Parathyroid adenoma (tissue), 2 donors: ENCODE data around the gene TRABD2B.

ENCODE experiments used
- H2AFZ ChIP-seq: fragments of 300-600 bp; sonication (generic); one replicate; pipeline ENCODE4 v1.7.0; 2017; ENCODE audit warnings: antibody characterized with exemption, mild to moderate bottlenecking
- H3K27ac ChIP-seq: fragments of 300-600 bp; sonication (generic); one replicate; pipeline ENCODE4 v1.7.0; 2017
- H3K27me3 ChIP-seq: fragments of 300-600 bp; sonication (generic); one replicate; pipeline ENCODE4 v1.7.0; 2017; ENCODE audit warnings: low read length; ENCODE audit not compliant: control insufficient read depth, insufficient read depth
- H3K36me3 ChIP-seq: fragments of 300-600 bp; sonication (generic); one replicate; pipeline ENCODE4 v1.7.0; 2017; ENCODE audit warnings: low read length; ENCODE audit not compliant: control insufficient read depth, insufficient read depth
- H3K4me1 ChIP-seq: fragments of 300-600 bp; sonication (generic); one replicate; pipeline ENCODE4 v1.7.0; 2017; ENCODE audit warnings: control low read depth
- H3K4me2 ChIP-seq: fragments of 300-600 bp; sonication (generic); one replicate; pipeline ENCODE4 v1.7.0; 2017; ENCODE audit warnings: low read length
- H3K4me3 ChIP-seq: fragments of 300-600 bp; sonication (generic); one replicate; pipeline ENCODE4 v1.7.0; 2017; ENCODE audit warnings: low read depth, low read length
- H3K79me2 ChIP-seq: fragments of 300-600 bp; sonication (generic); one replicate; pipeline ENCODE4 v1.7.0; 2017; ENCODE audit warnings: control low read depth
- H3K9ac ChIP-seq: fragments of 300-600 bp; sonication (generic); one replicate; pipeline ENCODE4 v1.7.0; 2017; ENCODE audit warnings: mild to moderate bottlenecking
- H3K9me3 ChIP-seq: fragments of 300-600 bp; sonication (generic); one replicate; pipeline ENCODE4 v1.7.0; 2017; ENCODE audit warnings: low read length; ENCODE audit not compliant: control insufficient read depth
- TF ChIP-seq, protein P1 (sequence below): fragments of 300-600 bp; sonication (generic); IDR thresholded peaks from one replicate; pipeline ENCODE4 v1.7.0; 2017; ENCODE audit warnings: antibody characterized with exemption, mild to moderate bottlenecking
- donor health status: primary hyperparathyroidism.

TRABD2B gene

DNA sequence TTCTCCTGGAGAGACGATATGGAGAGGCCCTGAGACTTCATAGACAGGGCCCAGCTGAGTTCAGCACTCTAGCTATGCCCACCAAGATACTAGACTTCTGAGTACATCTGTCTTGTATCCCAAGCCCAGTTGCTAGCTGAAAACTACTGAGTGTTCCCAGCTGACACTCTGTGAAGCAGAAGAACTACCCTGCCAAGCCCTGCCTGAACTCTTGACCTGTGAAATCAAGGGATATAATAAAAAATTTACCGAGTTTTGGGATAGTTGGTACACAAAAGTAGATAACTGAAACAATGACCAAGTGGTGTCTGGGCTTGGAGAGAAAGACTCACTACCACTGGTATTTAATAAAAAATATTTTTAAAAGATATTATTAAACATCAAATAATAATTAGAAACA, 267.5 kb downstream of the TRABD2B start:
- H3K9ac ChIP-seq = no peak overlapping the region
- H2AFZ ChIP-seq = no peak overlapping the region
- no peaks in the 10 kb centered on the region for H3K9me3 ChIP-seq
- H3K4me2 ChIP-seq = no peak overlapping the region
- no peaks in the 10 kb centered on the region for H3K4me1 ChIP-seq
- H3K36me3 ChIP-seq = no peaks in the 10 kb centered on the region
- TF ChIP-seq, protein P1, sequence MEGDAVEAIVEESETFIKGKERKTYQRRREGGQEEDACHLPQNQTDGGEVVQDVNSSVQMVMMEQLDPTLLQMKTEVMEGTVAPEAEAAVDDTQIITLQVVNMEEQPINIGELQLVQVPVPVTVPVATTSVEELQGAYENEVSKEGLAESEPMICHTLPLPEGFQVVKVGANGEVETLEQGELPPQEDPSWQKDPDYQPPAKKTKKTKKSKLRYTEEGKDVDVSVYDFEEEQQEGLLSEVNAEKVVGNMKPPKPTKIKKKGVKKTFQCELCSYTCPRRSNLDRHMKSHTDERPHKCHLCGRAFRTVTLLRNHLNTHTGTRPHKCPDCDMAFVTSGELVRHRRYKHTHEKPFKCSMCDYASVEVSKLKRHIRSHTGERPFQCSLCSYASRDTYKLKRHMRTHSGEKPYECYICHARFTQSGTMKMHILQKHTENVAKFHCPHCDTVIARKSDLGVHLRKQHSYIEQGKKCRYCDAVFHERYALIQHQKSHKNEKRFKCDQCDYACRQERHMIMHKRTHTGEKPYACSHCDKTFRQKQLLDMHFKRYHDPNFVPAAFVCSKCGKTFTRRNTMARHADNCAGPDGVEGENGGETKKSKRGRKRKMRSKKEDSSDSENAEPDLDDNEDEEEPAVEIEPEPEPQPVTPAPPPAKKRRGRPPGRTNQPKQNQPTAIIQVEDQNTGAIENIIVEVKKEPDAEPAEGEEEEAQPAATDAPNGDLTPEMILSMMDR = no peak
- H3K4me3 ChIP-seq = no peak overlapping the region
- no peak overlapping the region for H3K27ac ChIP-seq
- H3K27me3 ChIP-seq = peaks cover 2% of the 10 kb centered on the region
- no peaks in the 10 kb centered on the region for H3K79me2 ChIP-seq

DNA sequence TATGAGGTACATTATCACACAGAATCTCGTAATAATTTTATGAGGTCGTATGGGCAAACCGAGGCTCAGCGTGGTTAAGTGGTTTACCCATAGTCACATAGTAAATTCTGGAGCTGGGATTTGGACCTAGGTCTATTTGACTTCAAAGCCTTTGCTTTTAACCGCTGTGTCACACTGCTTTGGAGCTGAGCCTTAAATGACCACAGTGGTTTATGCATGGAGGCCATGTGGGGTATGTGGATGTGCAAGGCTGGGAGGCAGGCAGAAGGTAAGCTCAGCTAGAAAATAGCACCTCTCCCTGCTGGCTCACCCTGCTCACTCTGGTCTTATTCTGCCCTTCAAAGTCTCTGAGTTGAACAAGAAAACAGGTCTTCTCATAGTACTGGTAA, 269.5 kb downstream of the TRABD2B start:
- Histone ChIP-seq H3K4me1 (no peaks in the 10 kb centered on the region), H3K36me3 (no peaks in the 10 kb centered on the region), H3K27ac (no peak overlapping the region), H3K4me2 (no peak overlapping the region), H3K9me3 (no peaks in the 10 kb centered on the region), H3K9ac (no peak overlapping the region), H3K4me3 (no peak overlapping the region), H3K27me3 (peaks cover 2% of the 10 kb centered on the region), H2AFZ (no peak overlapping the region), H3K79me2 (no peaks in the 10 kb centered on the region)
- TF ChIP-seq, protein P1 = no peak

DNA sequence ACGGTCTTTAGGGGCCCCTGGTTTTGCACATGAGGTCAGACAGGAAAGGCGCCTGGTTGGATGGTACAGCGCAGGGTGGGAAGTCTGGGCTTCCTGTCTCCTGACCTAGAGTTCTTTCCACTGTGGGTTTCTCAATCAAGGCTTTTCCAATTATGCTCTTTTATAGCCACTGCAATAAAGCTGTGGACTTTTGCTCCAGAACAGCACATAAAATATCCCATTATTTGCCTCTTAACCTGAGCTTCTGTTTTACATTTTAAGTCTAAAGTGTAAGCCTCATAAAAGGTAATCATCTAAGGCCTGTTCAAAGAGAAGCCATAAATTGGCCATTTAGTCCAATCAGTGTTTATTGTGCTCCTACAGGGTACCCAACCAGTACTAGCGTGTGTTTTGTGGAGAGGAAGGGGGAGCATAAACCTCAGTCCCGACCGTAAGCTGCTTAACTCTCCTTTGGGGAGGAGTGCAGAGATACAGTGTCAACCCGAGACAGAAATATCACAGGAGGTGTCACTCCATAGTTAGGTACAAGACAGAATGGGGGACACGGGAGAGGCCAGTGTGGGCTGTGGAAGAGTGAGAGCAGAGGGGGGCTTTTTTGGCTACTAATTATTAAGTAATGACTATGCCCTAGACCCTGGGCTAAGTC, 270.0 kb downstream of the TRABD2B start:
- no peaks in the 10 kb centered on the region for H3K79me2 ChIP-seq
- H3K4me3 ChIP-seq = no peak overlapping the region
- peaks cover 2% of the 10 kb centered on the region for H3K27me3 ChIP-seq
- no peak overlapping the region for H3K27ac ChIP-seq
- H3K4me1 ChIP-seq = no peaks in the 10 kb centered on the region
- H3K36me3 ChIP-seq = no peaks in the 10 kb centered on the region
- H2AFZ ChIP-seq = no peak overlapping the region
- TF ChIP-seq, protein P1 = no peak
- H3K9me3 ChIP-seq = no peaks in the 10 kb centered on the region
- no peak overlapping the region for H3K9ac ChIP-seq
- H3K4me2 ChIP-seq = no peak overlapping the region

DNA sequence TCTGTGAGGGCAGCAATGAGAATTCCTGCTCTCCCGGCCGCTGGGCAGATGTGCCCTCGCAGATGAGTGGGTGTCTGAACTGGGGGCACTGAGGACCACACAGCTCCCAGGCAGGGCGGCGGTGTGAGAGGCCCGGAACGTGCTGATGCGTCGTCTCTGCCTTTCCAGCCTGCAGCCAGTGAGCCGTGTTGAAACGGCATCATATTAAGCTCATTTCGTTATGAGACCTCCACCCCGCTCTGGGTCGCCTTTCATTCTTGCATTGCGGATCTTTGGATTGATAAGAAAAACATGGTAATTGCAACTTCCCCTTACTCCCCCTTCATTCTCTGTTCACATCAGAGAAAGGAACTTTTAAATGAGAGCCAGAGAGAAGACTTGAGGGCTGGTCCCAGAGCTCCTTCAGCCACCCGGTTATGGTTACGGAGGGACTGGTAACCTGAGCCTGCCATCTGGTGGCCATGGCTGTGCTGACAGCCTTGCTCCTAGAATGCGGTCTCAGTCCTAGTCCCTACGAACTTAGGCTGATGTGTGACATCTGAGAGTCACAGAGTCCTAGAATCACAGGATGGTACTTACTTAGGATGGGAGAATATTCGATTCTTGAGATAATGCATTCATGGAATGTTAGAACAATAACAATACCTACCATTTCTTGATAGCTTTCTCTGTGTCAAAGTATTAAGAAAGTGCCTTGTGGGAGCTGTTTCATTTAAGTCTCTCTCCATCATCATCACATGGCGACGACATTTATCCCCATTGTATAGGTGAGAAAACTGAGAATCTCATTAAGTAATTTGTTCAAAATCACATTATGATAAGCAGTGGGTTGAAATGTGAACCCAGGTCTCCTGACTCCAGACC, 271.0 kb downstream of the TRABD2B start:
- Histone ChIP-seq H3K9me3 (no peaks in the 10 kb centered on the region), H3K36me3 (no peaks in the 10 kb centered on the region), H3K9ac (no peak overlapping the region), H2AFZ (peak overlapping the region; percentile 2), H3K27me3 (peaks cover 2% of the 10 kb centered on the region), H3K4me1 (no peaks in the 10 kb centered on the region), H3K4me3 (no peak overlapping the region), H3K79me2 (no peaks in the 10 kb centered on the region), H3K4me2 (peak overlapping the region; percentile 59), H3K27ac (no peak overlapping the region)
- TF ChIP-seq, protein P1 = peak; percentile 73
